HG02571 (cell line): ENCODE results near the gene ALKAL2.

ENCODE experiments used
- ATAC-seq: cut with Tn5 transposase; IDR thresholded peaks from one replicate; pipeline ENCODE4 v1.9.1; 2021; ENCODE audit warnings: mild to moderate bottlenecking, moderate library complexity; ENCODE audit not compliant: unreplicated experiment

The ALKAL2 gene

DNA sequence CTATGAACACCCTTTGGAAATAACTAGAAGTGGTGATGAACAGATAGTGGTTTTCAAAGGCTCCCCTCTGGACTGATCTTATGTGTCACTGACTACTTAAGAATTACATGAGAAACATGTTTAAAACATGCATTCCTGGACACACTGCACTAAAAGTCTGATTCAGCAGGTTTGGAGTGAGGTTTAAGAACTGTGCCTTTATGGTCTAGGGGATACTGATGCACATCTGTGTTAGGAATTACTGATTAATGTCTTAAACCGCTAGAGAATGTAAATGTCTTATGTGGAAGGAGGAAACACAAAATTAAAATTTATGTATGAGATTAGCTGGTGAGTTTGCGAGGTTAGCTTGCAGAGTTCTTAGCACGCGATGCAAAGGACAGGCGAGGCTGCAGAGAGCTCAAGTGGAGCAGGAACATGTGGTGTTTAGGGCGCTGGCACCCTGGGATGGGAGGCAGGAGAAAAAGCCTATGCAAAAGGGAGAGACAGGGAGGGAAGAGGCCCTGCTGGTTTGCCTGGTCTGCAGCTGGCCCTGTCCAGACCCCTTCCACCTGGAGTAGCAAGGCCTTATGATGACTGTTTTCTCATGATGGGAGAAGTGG, 35.8 kb downstream of the ALKAL2 start:
- no peak for ATAC-seq

DNA sequence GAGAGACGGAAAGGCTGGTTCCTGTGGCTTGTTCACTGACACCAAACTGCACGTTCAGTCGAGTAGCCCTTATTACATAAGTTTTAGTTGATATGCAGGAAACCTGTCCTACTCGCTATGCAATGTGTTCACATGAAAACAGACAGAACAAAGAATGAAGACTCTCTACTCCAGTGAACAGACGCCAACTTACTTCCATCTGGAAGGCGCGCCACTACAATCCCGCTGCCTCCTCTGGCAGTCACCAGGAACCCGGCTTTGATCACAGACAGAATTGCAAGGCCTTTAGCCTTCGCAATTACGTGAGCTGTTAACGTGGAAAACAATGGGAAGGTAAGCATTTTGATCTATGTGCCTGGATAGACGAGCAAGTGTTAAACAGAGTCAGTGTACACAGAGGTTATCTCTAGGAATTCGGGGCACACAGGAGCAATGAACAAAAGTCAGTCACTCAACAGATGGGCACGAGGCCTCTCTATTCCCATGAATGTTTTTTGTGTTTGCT, 38.3 kb downstream of the ALKAL2 start:
- no peak for ATAC-seq

DNA sequence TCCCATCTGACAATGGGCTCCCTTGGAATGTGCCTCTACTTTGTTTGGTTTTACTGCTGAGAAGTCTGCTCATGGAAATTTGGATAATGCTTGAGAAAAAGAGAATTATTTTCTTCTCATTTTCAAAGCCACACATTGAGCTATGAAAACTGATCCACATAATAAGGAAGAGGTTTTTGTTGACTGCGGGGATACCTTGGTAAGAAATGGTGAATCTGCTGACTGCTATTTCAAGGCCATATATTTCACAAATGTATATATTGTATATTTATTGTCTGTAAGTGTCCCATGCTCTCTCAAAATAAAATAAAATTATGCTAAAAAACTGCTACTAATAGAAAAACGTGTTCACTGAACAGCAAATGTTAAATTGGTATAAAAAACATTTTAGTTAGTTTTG, 39.2 kb downstream of the ALKAL2 start:
- no peak for ATAC-seq

DNA sequence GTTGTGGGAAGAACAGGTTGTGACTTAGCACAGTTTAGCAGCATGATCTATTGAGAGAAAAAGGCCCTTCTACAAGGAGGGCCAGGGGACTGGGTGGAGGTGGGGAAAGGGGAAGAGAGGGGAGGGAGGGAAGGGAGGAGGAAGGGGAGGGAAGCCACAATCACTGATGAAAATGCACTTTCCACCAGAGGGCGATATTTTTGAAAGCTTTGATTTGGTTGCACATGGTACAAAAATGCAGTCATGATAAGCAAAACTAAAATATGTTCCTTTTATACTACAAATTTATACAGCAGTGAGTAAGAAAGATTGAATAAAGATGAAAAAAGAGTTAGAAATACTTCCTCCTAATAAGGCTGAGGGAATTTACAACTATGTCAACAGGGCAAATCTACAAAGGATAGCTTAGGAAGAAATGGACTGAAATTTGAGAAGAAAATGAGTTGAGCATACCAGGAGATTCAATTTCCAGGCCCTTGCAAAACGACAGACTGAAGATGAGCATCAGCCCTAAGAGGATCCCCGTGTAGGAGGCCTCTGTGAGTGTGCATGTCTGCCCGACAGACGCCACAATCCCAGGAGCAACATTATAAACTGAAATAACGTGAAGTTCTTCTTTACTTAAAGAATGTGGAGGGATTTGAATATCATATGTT, 41.3 kb downstream of the ALKAL2 start:
- ATAC-seq, result no peak

DNA sequence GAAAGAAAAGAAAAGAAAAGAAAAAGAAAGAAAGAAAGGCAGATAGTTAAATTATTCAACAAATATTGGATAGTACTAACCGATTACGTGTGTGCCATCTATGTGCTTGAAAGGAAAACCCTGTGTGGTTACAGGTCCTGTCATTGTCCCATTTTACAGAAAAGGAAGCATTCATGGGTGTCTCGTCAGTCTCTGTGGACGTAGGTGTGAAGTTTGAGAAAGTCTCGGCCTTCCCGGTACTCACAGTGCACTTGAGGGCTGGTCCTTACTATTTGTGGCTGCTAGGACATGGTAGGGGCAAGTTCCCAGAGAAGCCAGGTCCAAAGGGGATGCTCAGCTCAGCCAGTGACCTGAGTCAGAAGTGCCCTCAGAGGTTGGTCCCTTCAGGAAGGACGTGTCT, 43.3 kb downstream of the ALKAL2 start:
- no peak for ATAC-seq

DNA sequence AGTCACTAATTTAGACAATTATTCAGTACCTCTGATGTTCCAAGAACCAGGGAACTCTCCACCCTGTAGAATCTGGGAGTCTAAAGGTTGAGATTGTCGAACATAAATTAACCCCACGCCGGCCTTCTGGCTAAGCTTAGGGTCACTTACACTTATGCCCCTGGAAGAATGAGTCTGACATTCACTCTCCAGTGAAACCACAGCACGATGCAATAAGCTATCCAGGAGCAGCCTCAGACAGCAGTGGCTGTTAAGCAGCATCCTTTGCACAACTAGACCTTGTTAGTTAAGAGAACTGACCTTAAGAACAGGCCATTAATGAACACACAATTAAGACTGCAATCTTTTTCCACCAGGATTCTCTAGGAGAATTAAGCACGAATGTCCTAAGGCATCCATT, 49.0 kb downstream of the ALKAL2 start:
- ATAC-seq, result no peak

DNA sequence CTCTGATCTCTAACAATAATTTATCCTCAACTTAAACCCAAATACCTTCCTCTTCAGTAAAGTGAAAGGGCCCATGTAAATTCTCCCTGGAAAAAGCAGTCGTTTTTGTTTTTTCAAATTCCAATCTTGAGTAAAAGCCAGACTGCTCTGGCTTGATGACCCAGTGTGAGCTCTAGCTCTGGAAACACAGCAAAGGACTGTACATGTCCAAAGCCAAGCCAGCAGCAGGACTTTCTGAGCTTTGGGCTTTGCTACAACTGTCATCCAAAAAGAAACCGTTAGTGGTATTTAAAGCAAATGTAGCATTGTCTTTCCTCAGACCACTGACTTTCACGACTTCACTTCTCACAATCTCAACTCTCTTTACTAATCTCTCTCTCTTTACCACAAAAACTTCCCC, 49.5 kb downstream of the ALKAL2 start:
- no peak for ATAC-seq

DNA sequence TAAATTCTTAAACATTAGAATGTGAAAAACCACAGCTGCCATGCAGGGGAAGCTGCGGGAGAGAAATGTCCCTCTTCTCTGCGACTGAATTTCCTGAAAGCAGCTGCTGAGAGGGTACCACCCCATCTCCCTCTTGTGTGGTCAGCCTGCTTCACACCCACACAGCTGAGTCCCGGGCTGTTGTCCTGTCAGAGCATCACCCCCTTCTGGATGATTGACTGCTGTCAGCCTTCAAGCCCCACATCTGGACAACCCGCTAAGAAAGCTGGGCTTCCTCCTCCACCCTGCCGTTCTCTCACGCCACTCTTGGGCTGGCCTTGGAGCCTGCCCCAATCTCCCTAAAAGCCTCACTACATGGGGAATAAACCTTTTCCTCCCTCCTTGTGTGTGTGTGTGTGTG, 50.0 kb downstream of the ALKAL2 start:
- ATAC-seq, result no peak

DNA sequence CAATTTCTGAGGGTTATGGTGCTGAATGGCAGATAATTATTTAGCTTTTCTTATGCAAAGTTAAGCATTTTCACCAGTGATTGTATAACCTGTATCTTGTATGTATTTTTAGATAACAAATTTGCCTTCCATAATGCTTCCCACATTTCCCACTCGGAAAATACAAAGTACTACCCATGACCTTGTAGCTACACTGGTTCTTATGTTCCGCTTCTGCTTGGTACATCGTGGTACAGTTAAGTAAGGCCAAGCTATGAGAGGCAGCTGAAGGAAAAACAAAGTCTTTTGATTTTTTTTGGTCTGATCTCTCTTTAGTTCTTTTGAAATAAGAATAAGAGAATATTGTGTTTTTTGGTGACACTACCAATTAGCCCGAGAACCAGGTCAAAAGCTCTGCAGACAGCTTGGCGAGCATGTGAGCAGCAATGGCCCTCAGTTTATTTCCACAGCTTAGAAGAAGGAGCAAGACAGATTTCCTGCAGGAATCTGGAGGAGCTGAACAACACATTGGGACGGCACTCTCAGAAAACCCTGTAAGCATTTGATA, 50.8 kb downstream of the ALKAL2 start:
- ATAC-seq, result no peak

DNA sequence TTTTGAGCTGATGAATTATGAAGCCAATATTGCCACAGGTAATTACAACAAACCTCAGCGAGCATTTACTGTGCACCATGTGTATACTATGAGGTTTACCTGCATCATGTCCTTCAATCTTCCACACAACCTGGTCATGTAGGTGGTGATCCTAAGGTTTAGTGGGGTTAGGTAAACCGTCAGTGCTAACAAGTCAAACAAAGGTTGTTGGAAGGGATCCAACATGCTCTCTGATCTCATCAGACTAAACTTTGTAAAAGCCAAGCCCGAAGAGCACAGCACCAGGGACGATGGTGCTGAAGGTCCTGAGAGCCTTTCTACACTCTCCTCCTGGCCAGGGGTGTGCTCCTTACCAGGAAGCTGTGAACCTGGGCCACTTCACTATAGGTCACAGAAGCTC, 53.5 kb downstream of the ALKAL2 start:
- ATAC-seq, result no peak

DNA sequence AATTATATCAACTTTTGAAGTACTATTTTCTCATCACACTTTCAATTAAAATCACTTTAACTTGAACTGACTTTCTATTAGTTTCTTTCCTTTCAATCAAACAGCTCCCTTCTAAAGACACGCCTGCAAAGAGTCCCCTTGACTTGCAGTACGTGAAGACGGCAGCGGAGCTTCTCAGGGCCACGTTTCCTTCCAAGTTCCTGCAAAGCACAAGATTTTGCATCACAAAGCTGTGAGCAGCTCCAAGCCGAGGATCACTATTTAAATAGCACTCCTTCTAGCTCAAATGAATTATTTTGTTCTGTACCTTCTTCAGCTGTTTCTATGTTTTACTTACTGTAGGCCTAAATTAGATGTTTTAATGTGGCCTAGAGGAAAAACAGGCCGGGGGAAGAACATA, 54.9 kb downstream of the ALKAL2 start:
- no peak for ATAC-seq

DNA sequence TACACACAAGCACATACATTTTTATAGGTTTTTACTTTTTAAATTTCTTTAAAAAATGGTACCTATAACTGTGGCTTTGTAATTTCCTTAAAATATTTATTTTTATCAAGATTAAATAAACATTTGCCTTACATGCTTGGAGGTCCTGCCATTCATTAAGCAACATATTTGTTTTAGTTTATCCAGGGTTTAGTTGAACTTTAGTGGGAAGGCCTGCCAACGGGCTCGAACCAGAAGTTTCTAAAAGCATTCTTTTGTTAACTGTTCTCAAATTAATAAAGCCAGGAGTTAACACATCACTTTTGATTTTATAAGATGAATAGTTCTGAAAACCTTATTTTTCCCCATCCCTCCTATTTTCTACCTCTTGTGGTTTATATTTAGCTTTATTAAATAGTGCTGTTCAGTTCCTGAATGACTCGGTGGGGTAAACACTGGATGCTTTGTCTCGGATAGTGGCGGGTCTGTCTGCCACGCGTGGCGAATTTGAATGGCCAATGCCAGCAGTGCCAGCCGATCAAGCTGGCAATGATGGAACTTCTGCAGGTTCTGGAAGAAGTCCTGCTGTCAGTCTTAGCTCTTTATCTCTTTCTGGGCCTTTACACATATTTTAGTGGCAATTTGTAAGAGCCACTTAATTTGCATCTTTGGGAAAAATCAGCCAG, 56.2 kb downstream of the ALKAL2 start:
- ATAC-seq, result no peak
